Hepatocyte (in vitro differentiated cells): ENCODE results near the gene SIK2. TPM values are rescaled to one million over a fixed set of nuclear protein-coding genes. Genes with fewer than 3 reads are reported as not detected.
A peak's percentile ranks its signal among the peaks of the same experiment; 100 is the strongest.

Source experiments
- DNase-seq: peaks from one replicate; pipeline ENCODE4 v3.0.0-alpha.2; 2016; ENCODE audit warnings: low spot score
- H2AFZ ChIP-seq: fragments of 200-600 bp; sonication (generic); 2 replicates; pipeline ENCODE4 v1.6.0; 2016; ENCODE audit warnings: antibody characterized with exemption, mild to moderate bottlenecking
- H3K27ac ChIP-seq: fragments of 200-600 bp; sonication (generic); 2 replicates; pipeline ENCODE4 v1.5.1; 2016; ENCODE audit warnings: mild to moderate bottlenecking
- H3K27me3 ChIP-seq: fragments of 200-600 bp; sonication (generic); 2 replicates; pipeline ENCODE4 v1.6.1; 2016
- H3K36me3 ChIP-seq: fragments of 200-600 bp; sonication (generic); replicated peaks from 2 replicates; pipeline ENCODE4 v1.5.1; 2016; ENCODE audit warnings: low read depth; ENCODE audit not compliant: insufficient read depth
- H3K4me1 ChIP-seq: fragments of 200-600 bp; sonication (generic); 2 replicates; pipeline ENCODE4 v1.5.1; 2016; ENCODE audit warnings: mild to moderate bottlenecking, moderate library complexity; ENCODE audit not compliant: insufficient read depth
- H3K4me2 ChIP-seq: fragments of 200-600 bp; sonication (generic); 2 replicates; pipeline ENCODE4 v1.6.0; 2016
- H3K4me3 ChIP-seq: fragments of 200-600 bp; sonication (generic); 2 replicates; pipeline ENCODE4 v1.5.1; 2016; ENCODE audit warnings: mild to moderate bottlenecking
- H3K79me2 ChIP-seq: fragments of 200-600 bp; sonication (generic); 2 replicates; pipeline ENCODE4 v1.6.0; 2017; ENCODE audit warnings: mild to moderate bottlenecking
- H3K9me2 ChIP-seq: fragments of 200-600 bp; sonication (generic); replicated peaks from 2 replicates; pipeline ENCODE4 v1.6.0; 2017; ENCODE audit warnings: mild to moderate bottlenecking; ENCODE audit not compliant: insufficient read depth
- H3K9me3 ChIP-seq: fragments of 200-600 bp; sonication (generic); 2 replicates; pipeline ENCODE4 v1.5.1; 2016; ENCODE audit warnings: low read depth, mild to moderate bottlenecking
- H4K20me1 ChIP-seq: fragments of 200-600 bp; sonication (generic); 2 replicates; pipeline ENCODE4 v1.6.0; 2016; ENCODE audit warnings: mild to moderate bottlenecking; ENCODE audit not compliant: insufficient read depth, poor library complexity, severe bottlenecking
- EZH2 ChIP-seq: fragments of 200-600 bp; sonication (generic); IDR thresholded peaks from 2 replicates; pipeline ENCODE4 v1.6.1; 2016; ENCODE audit warnings: antibody characterized with exemption, mild to moderate bottlenecking, borderline replicate concordance
- EZH2phosphoT487 ChIP-seq: fragments of 200-600 bp; sonication (generic); IDR thresholded peaks from one replicate; pipeline ENCODE4 v1.6.1; 2018; ENCODE audit warnings: antibody characterized with exemption, mild to moderate bottlenecking, low read depth, moderate library complexity; ENCODE audit not compliant: unreplicated experiment, severe bottlenecking
- WGBS: methylation state at CpG from one replicate; pipeline ENCODE4 v1.1.6; 2016; ENCODE audit warnings: low lambda C conversion rate; ENCODE audit errors: missing lambda C conversion rate; 5-methylcytosine and 5-hydroxymethylcytosine counted together
- polyA plus RNA-seq: library from polyadenylated mRNA; unstranded; fragments of >200 nt; fragmentation: Nextera tagmentation; extraction: Ambion mirVana; gene quantifications from 2 replicates; pipeline ENCODE4 v1.2.1, GENCODE V29; 2016
- total RNA-seq: library from RNA; depleted of rRNA; stranded (reverse); fragments of >200 nt; gene quantifications from 2 replicates; pipeline ENCODE4 v1.2.3, GENCODE V29; 2014
- TF ChIP-seq, protein P1 (sequence below): fragments of 200-600 bp; sonication (generic); IDR thresholded peaks from 2 replicates; pipeline ENCODE4 v1.5.1; 2016; ENCODE audit warnings: antibody characterized with exemption, mild to moderate bottlenecking; ENCODE audit not compliant: poor library complexity

Gene SIK2
- total and polyA plus RNA-seq, 2 experiments from 2014 or later, result 3.1 to 22.2 TPM

DNA sequence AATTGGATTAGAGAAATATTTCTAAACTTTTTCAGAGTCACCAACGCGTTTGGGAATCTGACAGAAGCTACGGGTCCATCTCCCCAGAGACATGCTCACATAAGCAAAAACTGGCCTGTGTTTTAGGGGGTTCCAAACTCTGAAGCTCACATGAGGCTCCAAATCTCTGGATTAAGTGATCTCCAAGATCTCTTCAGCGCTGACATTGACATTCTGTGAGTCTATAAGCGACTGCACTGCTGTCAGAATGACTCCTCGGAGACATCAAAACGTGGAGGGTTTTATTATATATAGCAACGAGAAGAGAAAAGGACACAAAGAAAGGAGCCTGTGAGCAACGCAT is 642 bp upstream of the SIK2 start:
- no peak overlapping the region for H3K4me3 ChIP-seq

DNA sequence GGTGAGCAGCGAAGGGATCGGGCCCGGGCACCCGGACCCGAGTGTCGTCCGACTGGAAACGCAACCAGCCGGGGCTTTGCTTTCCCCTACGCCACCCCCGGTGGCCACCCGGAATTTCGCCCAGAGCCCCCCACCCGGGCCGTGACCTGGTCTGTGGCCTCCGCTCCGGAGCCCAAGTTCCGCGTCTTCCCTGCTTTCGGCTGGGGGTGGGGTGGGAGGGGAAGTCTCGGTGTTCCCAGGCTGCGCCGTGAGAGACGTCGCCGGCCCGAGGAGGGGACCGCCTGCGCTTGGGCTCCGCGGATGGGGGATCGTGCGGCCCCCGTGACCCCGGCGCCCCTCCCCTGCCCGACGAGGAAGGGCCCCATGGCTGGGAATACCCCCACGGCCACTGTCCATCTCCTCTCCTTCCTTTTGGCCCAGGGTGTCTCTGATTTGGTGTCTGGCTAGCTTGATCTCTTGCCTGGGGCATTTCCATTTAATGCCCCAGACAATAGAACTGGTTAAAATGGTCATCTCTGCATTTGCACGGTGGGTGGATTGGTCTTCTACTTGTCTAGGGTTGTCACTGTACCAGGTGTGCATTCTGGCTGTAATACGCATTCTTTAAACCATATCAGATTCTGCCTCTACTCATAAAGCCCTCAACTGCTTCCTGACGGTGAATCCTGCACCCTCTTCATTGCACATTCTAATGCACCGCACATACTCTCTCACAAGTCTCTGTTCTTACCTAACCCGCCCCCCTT is 789 bp downstream of the SIK2 start:
- no peaks in the 10 kb centered on the region for H3K9me2 ChIP-seq
- peaks cover 10% of the 10 kb centered on the region for H3K4me1 ChIP-seq
- peak overlapping the region; percentile 85 for H3K4me2 ChIP-seq
- H3K79me2 ChIP-seq, result peaks cover 57% of the 10 kb centered on the region
- H3K27me3 ChIP-seq, result no peaks in the 10 kb centered on the region
- peak overlapping the region; percentile 99 for H3K27ac ChIP-seq
- H3K36me3 ChIP-seq, result no peaks in the 10 kb centered on the region
- H2AFZ ChIP-seq, result peak overlapping the region; percentile 75
- H3K9me3 ChIP-seq, result no peaks in the 10 kb centered on the region
- H4K20me1 ChIP-seq, result peaks cover 34% of the 10 kb centered on the region
- 3% methylated on average over 9 of the region's 44 CpGs for WGBS
- peak; percentile 24 for DNase-seq
- peak overlapping the region; percentile 88 for H3K4me3 ChIP-seq
- TF ChIP-seq EZH2phosphoT487 (no peak), EZH2 (no peak)
- TF ChIP-seq, protein P1, sequence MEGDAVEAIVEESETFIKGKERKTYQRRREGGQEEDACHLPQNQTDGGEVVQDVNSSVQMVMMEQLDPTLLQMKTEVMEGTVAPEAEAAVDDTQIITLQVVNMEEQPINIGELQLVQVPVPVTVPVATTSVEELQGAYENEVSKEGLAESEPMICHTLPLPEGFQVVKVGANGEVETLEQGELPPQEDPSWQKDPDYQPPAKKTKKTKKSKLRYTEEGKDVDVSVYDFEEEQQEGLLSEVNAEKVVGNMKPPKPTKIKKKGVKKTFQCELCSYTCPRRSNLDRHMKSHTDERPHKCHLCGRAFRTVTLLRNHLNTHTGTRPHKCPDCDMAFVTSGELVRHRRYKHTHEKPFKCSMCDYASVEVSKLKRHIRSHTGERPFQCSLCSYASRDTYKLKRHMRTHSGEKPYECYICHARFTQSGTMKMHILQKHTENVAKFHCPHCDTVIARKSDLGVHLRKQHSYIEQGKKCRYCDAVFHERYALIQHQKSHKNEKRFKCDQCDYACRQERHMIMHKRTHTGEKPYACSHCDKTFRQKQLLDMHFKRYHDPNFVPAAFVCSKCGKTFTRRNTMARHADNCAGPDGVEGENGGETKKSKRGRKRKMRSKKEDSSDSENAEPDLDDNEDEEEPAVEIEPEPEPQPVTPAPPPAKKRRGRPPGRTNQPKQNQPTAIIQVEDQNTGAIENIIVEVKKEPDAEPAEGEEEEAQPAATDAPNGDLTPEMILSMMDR, result no peak

More for the DNA sequence above, 642 bp upstream of the SIK2 start:
- no peaks in the 10 kb centered on the region for H3K36me3 ChIP-seq
- no peaks in the 10 kb centered on the region for H3K4me1 ChIP-seq
- H3K27me3 ChIP-seq, result no peaks in the 10 kb centered on the region
- H3K4me2 ChIP-seq, result peak overlapping the region; percentile 80
- TF ChIP-seq, protein P1, result no peak
- TF ChIP-seq EZH2phosphoT487, result no peak
- no peak for TF ChIP-seq EZH2
- peaks cover 42% of the 10 kb centered on the region for H3K79me2 ChIP-seq
- H2AFZ ChIP-seq, result peak overlapping the region; percentile 85
- H4K20me1 ChIP-seq, result peaks cover 24% of the 10 kb centered on the region
- peak overlapping the region; percentile 6 for H3K27ac ChIP-seq
- 38% methylated on average over 9 of the region's 9 CpGs for WGBS
- no peak for DNase-seq
- no peaks in the 10 kb centered on the region for H3K9me2 ChIP-seq
- no peaks in the 10 kb centered on the region for H3K9me3 ChIP-seq

DNA sequence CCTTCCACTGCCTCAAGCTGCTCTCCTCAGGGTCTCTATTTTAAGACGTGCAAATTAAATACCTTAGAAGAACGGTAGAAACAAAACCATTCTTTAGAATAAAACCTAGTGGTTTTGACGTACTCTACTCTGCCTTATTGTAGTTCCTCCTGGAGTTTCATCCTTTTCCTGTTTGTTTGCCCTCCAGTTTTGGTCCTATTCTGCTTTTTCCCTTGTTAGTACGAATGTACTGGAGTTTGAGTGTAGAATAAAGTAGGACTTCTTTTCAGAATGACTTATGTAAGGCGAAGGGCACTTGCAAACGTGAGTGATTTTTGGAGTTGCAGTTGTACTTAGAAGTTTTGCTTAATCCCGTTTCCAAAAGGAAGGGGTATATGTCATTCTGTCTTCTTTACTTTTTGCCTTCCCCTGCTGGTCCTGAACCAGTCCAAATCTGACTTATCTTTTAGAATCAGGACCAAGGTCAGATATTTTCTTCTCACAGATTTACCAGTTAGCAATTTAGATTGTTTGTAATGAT is 1.4 kb downstream of the SIK2 start:
- H3K79me2 ChIP-seq, result peaks cover 63% of the 10 kb centered on the region
- no peak for DNase-seq
- 20% methylated on average over 7 of the region's 7 CpGs for WGBS
- no peaks in the 10 kb centered on the region for H3K27me3 ChIP-seq
- no peak overlapping the region for H2AFZ ChIP-seq
- peaks cover 10% of the 10 kb centered on the region for H3K4me1 ChIP-seq
- no peaks in the 10 kb centered on the region for H3K36me3 ChIP-seq
- H3K4me2 ChIP-seq, result peak overlapping the region; percentile 85
- H3K27ac ChIP-seq, result peak overlapping the region; percentile 99
- TF ChIP-seq, protein P1, result no peak
- no peak for TF ChIP-seq EZH2
- TF ChIP-seq EZH2phosphoT487, result no peak
- no peaks in the 10 kb centered on the region for H3K9me3 ChIP-seq
- no peaks in the 10 kb centered on the region for H3K9me2 ChIP-seq
- peaks cover 34% of the 10 kb centered on the region for H4K20me1 ChIP-seq
- peak overlapping the region; percentile 88 for H3K4me3 ChIP-seq
